CD4-positive, alpha-beta T cell treated with Interleukin-17A for 4 hours (primary cell): ENCODE measurements around the gene CACNA2D1.
"Not testable (repeated sequence)": the region's sequence is repeated elsewhere in the genome, so short reads cannot be mapped to it uniquely, and the experiment has no call there.

ENCODE experiments used
- DNase-seq: peaks from one replicate; pipeline ENCODE4 v3.0.0-alpha.2; 2020; ENCODE audit warnings: mixed read lengths

The CACNA2D1 gene

GRCh38 chr7:82389876-82390275 lies 53.7 kb downstream of the CACNA2D1 start:
- no peak for DNase-seq

GRCh38 chr7:82388138-82388537 lies 55.4 kb downstream of the CACNA2D1 start:
- DNase-seq = no peak

- DNase-seq = not testable (repeated sequence)
Measured at GRCh38 chr7:82386571-82386970, 57.0 kb downstream of the CACNA2D1 start.

- no peak for DNase-seq
Measured at GRCh38 chr7:82384779-82385178, 58.8 kb downstream of the CACNA2D1 start.

- DNase-seq = no peak
Measured at GRCh38 chr7:82384051-82384464, 59.5 kb downstream of the CACNA2D1 start.

- DNase-seq = no peak
Measured at GRCh38 chr7:82382276-82382675, 61.3 kb downstream of the CACNA2D1 start.

GRCh38 chr7:82376739-82377138 lies 66.8 kb downstream of the CACNA2D1 start:
- no peak for DNase-seq

- no peak for DNase-seq
Measured at GRCh38 chr7:82375713-82376112, 67.9 kb downstream of the CACNA2D1 start.

- DNase-seq = no peak
Measured at GRCh38 chr7:82375129-82375528, 68.4 kb downstream of the CACNA2D1 start.

- DNase-seq = no peak
Measured at GRCh38 chr7:82373926-82374635, 69.5 kb downstream of the CACNA2D1 start.

GRCh38 chr7:82364671-82365070 lies 78.9 kb downstream of the CACNA2D1 start:
- no peak for DNase-seq

GRCh38 chr7:82364048-82364447 lies 79.5 kb downstream of the CACNA2D1 start:
- no peak for DNase-seq

GRCh38 chr7:82362129-82362706 lies 81.4 kb downstream of the CACNA2D1 start:
- DNase-seq = no peak

- no peak for DNase-seq
Measured at GRCh38 chr7:82360591-82361368, 82.8 kb downstream of the CACNA2D1 start.

- DNase-seq = no peak
Measured at GRCh38 chr7:82359426-82359825, 84.2 kb downstream of the CACNA2D1 start.

GRCh38 chr7:82358923-82359322 lies 84.7 kb downstream of the CACNA2D1 start:
- DNase-seq = no peak

- no peak for DNase-seq
Measured at GRCh38 chr7:82358009-82358578, 85.5 kb downstream of the CACNA2D1 start.

- no peak for DNase-seq
Measured at GRCh38 chr7:82348251-82348650, 95.3 kb downstream of the CACNA2D1 start.

- DNase-seq = no peak
Measured at GRCh38 chr7:82347808-82348207, 95.8 kb downstream of the CACNA2D1 start.

GRCh38 chr7:82345886-82346285 lies 97.7 kb downstream of the CACNA2D1 start:
- no peak for DNase-seq

GRCh38 chr7:82343716-82344115 lies 99.9 kb downstream of the CACNA2D1 start:
- no peak for DNase-seq

GRCh38 chr7:82339958-82340357 lies 103.6 kb downstream of the CACNA2D1 start:
- DNase-seq = no peak

- no peak for DNase-seq
Measured at GRCh38 chr7:82335927-82336326, 107.7 kb downstream of the CACNA2D1 start.

GRCh38 chr7:82335001-82335400 lies 108.6 kb downstream of the CACNA2D1 start:
- DNase-seq = no peak
